OCI-LY3 (cell line): ENCODE measurements around the gene BEND7.

ENCODE experiments used
- H2AFZ ChIP-seq: fragments of 200-600, 300-600 bp; shearing (Covaris generic); 2 replicates; pipeline ENCODE4 v1.6.0; 2014; ENCODE audit warnings: antibody characterized with exemption, low read depth, low read length
- H3K27ac ChIP-seq: fragments of 200-600, 300-600 bp; sonication (generic); 2 replicates; pipeline ENCODE4 v1.5.1; 2014; ENCODE audit warnings: mild to moderate bottlenecking, low read length, moderate library complexity, mixed read lengths
- H3K27me3 ChIP-seq: fragments of 200-600, 300-600 bp; sonication (generic); 2 replicates; pipeline ENCODE4 v1.6.1; 2014; ENCODE audit warnings: low read depth, low read length, mixed read lengths
- H3K36me3 ChIP-seq: fragments of 200-600, 300-600 bp; sonication (generic); replicated peaks from 2 replicates; pipeline ENCODE3; 2014; ENCODE audit warnings: low read depth, low read length, mixed read lengths
- H3K4me1 ChIP-seq: fragments of 300-600, 200-600 bp; sonication (generic); 2 replicates; pipeline ENCODE4 v1.6.1; 2014; ENCODE audit warnings: low read length, mixed read lengths
- H3K4me2 ChIP-seq: fragments of 200-600, 300-600 bp; sonication (generic); 2 replicates; pipeline ENCODE4 v1.6.1; 2014; ENCODE audit warnings: low read length, mixed read lengths
- H3K4me3 ChIP-seq: fragments of 300-600, 200-600 bp; sonication (generic); 2 replicates; pipeline ENCODE4 v1.5.1; 2014; ENCODE audit warnings: antibody characterized with exemption, mild to moderate bottlenecking, low read length, moderate library complexity
- H3K79me2 ChIP-seq: fragments of 300-600, 200-600 bp; shearing (Covaris generic); 2 replicates; pipeline ENCODE4 v1.6.1; 2014; ENCODE audit warnings: mild to moderate bottlenecking, low read length, mixed read lengths
- H3K9ac ChIP-seq: fragments of 300-600, 200-600 bp; shearing (Covaris generic); 2 replicates; pipeline ENCODE4 v1.6.0; 2014; ENCODE audit warnings: mild to moderate bottlenecking, low read length, moderate library complexity
- H3K9me3 ChIP-seq: fragments of 200-600, 300-600 bp; shearing (Covaris generic); 2 replicates; pipeline ENCODE4 v1.6.1; 2014; ENCODE audit warnings: low read length, mixed read lengths; ENCODE audit not compliant: insufficient read depth
- H4K20me1 ChIP-seq: fragments of 200-600, 300-600 bp; sonication (generic); 2 replicates; pipeline ENCODE4 v1.6.1; 2016; ENCODE audit warnings: low read length, mixed read lengths; ENCODE audit not compliant: insufficient read depth
- EZH2phosphoT487 ChIP-seq: fragments of 200-600 bp; shearing (Covaris generic); IDR thresholded peaks from 2 replicates; pipeline ENCODE4 v1.6.1; 2018; ENCODE audit warnings: antibody characterized with exemption, mixed run types, low read depth
- TF ChIP-seq, protein P1 (sequence below): fragments of 200-600, 300-600 bp; sonication (generic); IDR thresholded peaks from 2 replicates; pipeline ENCODE4 v1.5.1; 2014; ENCODE audit warnings: antibody characterized with exemption, low read length, low read depth

The BEND7 gene

DNA sequence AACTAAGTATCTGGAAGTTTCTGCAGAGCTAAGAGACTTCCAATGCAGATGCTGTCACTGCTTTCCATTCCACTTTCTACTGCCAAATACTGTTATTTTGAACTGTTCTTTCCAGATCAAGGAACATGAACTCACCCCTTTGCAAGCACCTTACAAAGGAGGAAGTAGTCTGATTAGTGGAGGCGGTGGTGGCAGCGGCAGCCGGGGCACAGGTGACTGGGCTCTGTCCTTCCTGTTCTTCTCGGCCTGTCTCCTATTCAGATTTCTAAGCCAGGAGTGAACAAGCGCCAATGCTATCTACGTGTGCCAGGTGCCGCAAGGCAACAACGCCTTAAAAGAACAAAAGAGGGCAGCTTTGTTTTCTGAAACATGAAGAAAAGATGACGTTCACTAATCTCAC is 44.9 kb downstream of the BEND7 start:
- Histone ChIP-seq H3K27me3 (no peaks in the 10 kb centered on the region), H3K36me3 (no peaks in the 10 kb centered on the region), H2AFZ (0 out of 2 replicates have a peak overlapping the region, but pooled peaks have one; percentile 18), H3K27ac (no peak overlapping the region), H4K20me1 (no peaks in the 10 kb centered on the region), H3K9me3 (no peaks in the 10 kb centered on the region), H3K4me3 (peak overlapping the region; percentile 18; the same call in 1 of the 2 replicates), H3K4me1 (peaks cover 20% of the 10 kb centered on the region), H3K4me2 (peak overlapping the region; percentile 50), H3K79me2 (no peaks in the 10 kb centered on the region), H3K9ac (no peak overlapping the region)
- no peak for TF ChIP-seq EZH2phosphoT487
- TF ChIP-seq, protein P1, sequence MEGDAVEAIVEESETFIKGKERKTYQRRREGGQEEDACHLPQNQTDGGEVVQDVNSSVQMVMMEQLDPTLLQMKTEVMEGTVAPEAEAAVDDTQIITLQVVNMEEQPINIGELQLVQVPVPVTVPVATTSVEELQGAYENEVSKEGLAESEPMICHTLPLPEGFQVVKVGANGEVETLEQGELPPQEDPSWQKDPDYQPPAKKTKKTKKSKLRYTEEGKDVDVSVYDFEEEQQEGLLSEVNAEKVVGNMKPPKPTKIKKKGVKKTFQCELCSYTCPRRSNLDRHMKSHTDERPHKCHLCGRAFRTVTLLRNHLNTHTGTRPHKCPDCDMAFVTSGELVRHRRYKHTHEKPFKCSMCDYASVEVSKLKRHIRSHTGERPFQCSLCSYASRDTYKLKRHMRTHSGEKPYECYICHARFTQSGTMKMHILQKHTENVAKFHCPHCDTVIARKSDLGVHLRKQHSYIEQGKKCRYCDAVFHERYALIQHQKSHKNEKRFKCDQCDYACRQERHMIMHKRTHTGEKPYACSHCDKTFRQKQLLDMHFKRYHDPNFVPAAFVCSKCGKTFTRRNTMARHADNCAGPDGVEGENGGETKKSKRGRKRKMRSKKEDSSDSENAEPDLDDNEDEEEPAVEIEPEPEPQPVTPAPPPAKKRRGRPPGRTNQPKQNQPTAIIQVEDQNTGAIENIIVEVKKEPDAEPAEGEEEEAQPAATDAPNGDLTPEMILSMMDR, result no peak

DNA sequence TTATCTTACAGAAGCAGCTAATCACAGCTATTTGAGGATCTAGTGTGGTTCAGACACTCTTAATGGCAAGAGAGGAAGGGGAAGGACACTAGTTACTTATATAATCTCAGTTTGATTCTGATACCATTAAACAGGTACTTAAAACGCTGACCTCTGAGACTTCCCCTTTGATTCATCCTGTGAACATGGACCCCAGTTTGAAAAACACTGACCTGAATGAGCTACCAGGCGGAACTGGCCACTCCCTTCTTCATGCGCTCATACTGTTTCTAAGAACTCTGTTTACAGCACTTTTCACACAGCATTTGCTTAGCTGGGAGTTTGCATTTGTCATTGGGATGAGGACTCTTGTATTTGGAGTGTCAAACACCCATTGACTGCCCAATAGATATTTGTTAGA is 45.7 kb downstream of the BEND7 start:
- no peaks in the 10 kb centered on the region for H3K36me3 ChIP-seq
- H3K27ac ChIP-seq, result no peak overlapping the region
- H3K79me2 ChIP-seq, result no peaks in the 10 kb centered on the region
- no peak overlapping the region for H3K9ac ChIP-seq
- H2AFZ ChIP-seq, result no peak overlapping the region
- no peak for TF ChIP-seq EZH2phosphoT487
- TF ChIP-seq, protein P1, result no peak
- H3K4me2 ChIP-seq, result peak overlapping the region; percentile 50; the same call in 1 of the 2 replicates
- peaks cover 20% of the 10 kb centered on the region for H3K4me1 ChIP-seq
- no peak overlapping the region for H3K4me3 ChIP-seq
- no peaks in the 10 kb centered on the region for H3K27me3 ChIP-seq
- H4K20me1 ChIP-seq, result no peaks in the 10 kb centered on the region
- no peaks in the 10 kb centered on the region for H3K9me3 ChIP-seq

- H2AFZ ChIP-seq, result no peak overlapping the region
- H3K4me3 ChIP-seq, result no peak overlapping the region
- no peak overlapping the region for H3K9ac ChIP-seq
- no peak overlapping the region for H3K27ac ChIP-seq
- no peaks in the 10 kb centered on the region for H3K79me2 ChIP-seq
- H3K4me2 ChIP-seq, result no peak overlapping the region
- no peaks in the 10 kb centered on the region for H4K20me1 ChIP-seq
- H3K4me1 ChIP-seq, result peaks cover 20% of the 10 kb centered on the region
- H3K36me3 ChIP-seq, result no peaks in the 10 kb centered on the region
- H3K9me3 ChIP-seq, result no peaks in the 10 kb centered on the region
- H3K27me3 ChIP-seq, result no peaks in the 10 kb centered on the region
- TF ChIP-seq, protein P1, result no peak
- no peak for TF ChIP-seq EZH2phosphoT487
Observed at GRCh38 chr10:13481690-13482089, 47.1 kb downstream of the BEND7 start.

- H3K4me1 ChIP-seq, result no peaks in the 10 kb centered on the region
- TF ChIP-seq, protein P1, result no peak
- no peak for TF ChIP-seq EZH2phosphoT487
Observed at GRCh38 chr10:13475124-13475523, 53.7 kb downstream of the BEND7 start.

More at GRCh38 chr10:13475124-13475523, 53.7 kb downstream of the BEND7 start:
- no peaks in the 10 kb centered on the region for H3K36me3 ChIP-seq
- H3K9ac ChIP-seq, result no peak overlapping the region
- no peaks in the 10 kb centered on the region for H4K20me1 ChIP-seq
- 0 out of 2 replicates have a peak, but pooled peaks cover 2% of the 10 kb centered on the region for H3K27me3 ChIP-seq
- no peaks in the 10 kb centered on the region for H3K9me3 ChIP-seq
- H2AFZ ChIP-seq, result no peak overlapping the region
- H3K4me2 ChIP-seq, result no peak overlapping the region
- H3K79me2 ChIP-seq, result no peaks in the 10 kb centered on the region
- no peak overlapping the region for H3K27ac ChIP-seq
- H3K4me3 ChIP-seq, result no peak overlapping the region
